Fibroblast of lung (primary cell): ENCODE results near the gene TOR4A.
A peak's percentile ranks its signal among the peaks of the same experiment; 100 is the strongest.

ENCODE experiments used
- CTCF ChIP-seq, 2 donors: IDR thresholded peaks in 1 of 2; conservative IDR thresholded peaks in 1 of 2; 1 replicate in 1 of 2; 2 replicates in 1 of 2; pipeline ENCODE4 v1.5.1; 2011 to 2012; ENCODE audit warnings: low read length in 2 of 2, control low read depth in 1 of 2, inconsistent platforms in 1 of 2, low read depth in 1 of 2, mild to moderate bottlenecking in 1 of 2
- EZH2 ChIP-seq: IDR thresholded peaks from 2 replicates; pipeline ENCODE4 v1.5.1; 2012; ENCODE audit warnings: low read length, control low read depth, mild to moderate bottlenecking; ENCODE audit errors: missing control alignments

- no peak for TF ChIP-seq CTCF (conservative IDR thresholded peaks at IDR 0.05 in 1 of 2, IDR thresholded peaks at IDR 0.05 in 1 of 2; ENCODE audit: low read depth in 1 of 2, low read length in 2 of 2)
- peak; percentile 62 for TF ChIP-seq EZH2
These were observed 23.8 kb downstream of the TOR4A start for GRCh38 chr9:137301081-137301947.
